HG03354 (cell line): ENCODE measurements around the gene SLC4A3.
"Not testable (repeated sequence)": the region's sequence is repeated elsewhere in the genome, so short reads cannot be mapped to it uniquely, and the experiment has no call there.

Experiments used
- ATAC-seq: cut with Tn5 transposase; IDR thresholded peaks from one replicate; pipeline ENCODE4 v1.9.1; 2021; ENCODE audit warnings: mild to moderate bottlenecking; ENCODE audit not compliant: unreplicated experiment, poor library complexity, severe bottlenecking

Gene SLC4A3

GRCh38 chr2:219643084-219643473 lies 15.6 kb downstream of the SLC4A3 start:
- ATAC-seq, result no peak

- no peak for ATAC-seq
Observed at GRCh38 chr2:219643788-219644398, 16.5 kb downstream of the SLC4A3 start.

GRCh38 chr2:219644801-219645480 lies 17.5 kb downstream of the SLC4A3 start:
- ATAC-seq, result no peak

- no peak for ATAC-seq
Observed at GRCh38 chr2:219645631-219646527, 18.4 kb downstream of the SLC4A3 start.

- ATAC-seq, result no peak
Observed at GRCh38 chr2:219648176-219648575, 20.7 kb downstream of the SLC4A3 start.

- no peak for ATAC-seq
Observed at GRCh38 chr2:219648963-219649362, 21.5 kb downstream of the SLC4A3 start.

- no peak for ATAC-seq
Observed at GRCh38 chr2:219650426-219651248, 23.2 kb downstream of the SLC4A3 start.

GRCh38 chr2:219651656-219652055 lies 24.2 kb downstream of the SLC4A3 start:
- not testable (repeated sequence) for ATAC-seq

- ATAC-seq, result no peak
Observed at GRCh38 chr2:219656526-219656925, 29.1 kb downstream of the SLC4A3 start.

- no peak for ATAC-seq
Observed at GRCh38 chr2:219658196-219658846, 30.9 kb downstream of the SLC4A3 start.

- no peak for ATAC-seq
Observed at GRCh38 chr2:219658874-219659273, 31.4 kb downstream of the SLC4A3 start.

- ATAC-seq, result peak; percentile 98
Observed at GRCh38 chr2:219661197-219661954, 33.9 kb downstream of the SLC4A3 start.

GRCh38 chr2:219661955-219662395 lies 34.5 kb downstream of the SLC4A3 start:
- no peak for ATAC-seq

GRCh38 chr2:219662566-219662965 lies 35.1 kb downstream of the SLC4A3 start:
- ATAC-seq, result no peak

GRCh38 chr2:219663116-219663762 lies 35.8 kb downstream of the SLC4A3 start:
- no peak for ATAC-seq

GRCh38 chr2:219664041-219664440 lies 36.6 kb downstream of the SLC4A3 start:
- ATAC-seq, result no peak

- ATAC-seq, result no peak
Observed at GRCh38 chr2:219664944-219665343, 37.5 kb downstream of the SLC4A3 start.

- ATAC-seq, result no peak
Observed at GRCh38 chr2:219665926-219666325, 38.5 kb downstream of the SLC4A3 start.
